NOMO-1 (cell line): Measurements from ENCODE around the gene TYW1.
"Not testable (repeated sequence)": the region's sequence is repeated elsewhere in the genome, so short reads cannot be mapped to it uniquely, and the experiment has no call there.

Experiments used
- DNase-seq, 2 experiments: peaks; one replicate each; lab custom pipeline; 2025; ENCODE audit not compliant: unreplicated experiment in 2 of 2; lab: John Stamatoyannopoulos, UW

The TYW1 gene

DNA sequence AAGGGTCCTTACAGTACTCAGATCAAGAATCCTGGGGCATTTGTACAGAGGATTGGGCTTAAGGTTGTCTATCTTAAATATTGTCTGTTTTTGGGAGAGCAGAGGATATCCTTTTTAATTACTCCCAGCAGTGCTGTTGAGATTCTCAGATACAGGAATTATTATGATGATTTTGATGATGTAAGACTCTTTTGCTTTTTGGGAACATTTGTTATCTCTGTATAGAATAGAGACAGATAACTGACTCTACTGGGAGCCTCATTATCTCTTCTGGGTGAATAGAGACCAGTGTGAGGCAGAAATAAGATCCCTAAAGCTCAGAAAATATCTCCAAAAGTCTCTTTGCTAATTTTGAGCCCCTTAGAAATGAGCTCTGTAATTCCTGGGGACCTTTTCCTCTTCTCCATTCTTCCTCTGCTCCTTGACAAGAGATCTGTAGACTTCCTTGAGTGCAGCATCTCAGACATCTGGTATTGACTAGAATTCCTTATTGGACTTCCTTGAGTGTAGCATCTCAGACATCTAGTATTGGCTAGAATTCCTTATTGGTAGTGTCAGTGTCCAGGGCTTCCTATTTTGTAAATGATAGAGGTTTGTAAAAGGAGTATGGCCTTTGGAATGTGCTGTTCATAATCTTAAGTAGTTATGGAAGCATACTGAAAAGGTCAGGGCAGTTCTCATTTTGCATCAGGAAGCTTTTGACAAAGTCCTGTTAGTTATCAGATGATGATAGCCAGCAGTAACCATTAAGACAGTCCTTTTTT is 118.0 kb downstream of the TYW1 start:
- not testable (repeated sequence) for DNase-seq

DNA sequence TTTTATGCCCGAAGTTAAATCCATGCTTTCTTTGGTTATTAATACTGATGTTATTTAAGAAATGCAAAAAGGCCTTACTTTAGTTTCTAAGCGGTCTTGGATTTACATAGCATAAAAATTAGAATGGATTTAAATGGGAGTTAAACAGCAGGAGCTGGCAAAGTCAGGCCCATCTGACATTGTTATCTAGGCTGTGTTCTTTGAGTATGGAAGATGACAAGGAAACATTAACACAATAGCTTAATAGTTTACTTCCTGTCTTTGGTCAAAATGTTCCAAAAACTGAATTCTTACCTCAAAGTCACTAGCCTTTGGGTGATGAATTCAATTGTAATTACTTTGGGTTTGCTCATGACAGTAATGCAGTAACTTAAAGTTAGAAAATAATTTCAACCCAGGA is 123.9 kb downstream of the TYW1 start:
- DNase-seq: not testable (repeated sequence)

DNA sequence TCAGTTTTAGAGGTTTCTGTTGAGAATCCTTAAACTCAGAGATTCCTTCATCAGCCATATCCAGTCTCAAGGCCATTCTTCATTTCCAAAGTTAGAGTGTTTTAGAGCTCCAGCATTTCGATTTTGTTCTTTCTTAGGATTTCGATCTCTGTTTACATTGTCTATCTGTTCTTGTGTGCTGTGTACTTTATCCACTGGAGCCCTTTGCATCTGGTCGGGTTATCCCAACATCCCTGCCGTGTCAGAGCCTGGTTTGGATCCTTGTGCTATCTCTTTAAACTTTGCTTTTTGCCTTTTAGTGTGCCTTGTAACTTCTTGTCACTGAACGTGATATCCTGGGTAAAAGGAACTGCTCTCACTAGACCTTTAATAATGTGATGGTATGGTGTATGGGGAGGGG is 131.6 kb downstream of the TYW1 start:
- not testable (repeated sequence) for DNase-seq

DNA sequence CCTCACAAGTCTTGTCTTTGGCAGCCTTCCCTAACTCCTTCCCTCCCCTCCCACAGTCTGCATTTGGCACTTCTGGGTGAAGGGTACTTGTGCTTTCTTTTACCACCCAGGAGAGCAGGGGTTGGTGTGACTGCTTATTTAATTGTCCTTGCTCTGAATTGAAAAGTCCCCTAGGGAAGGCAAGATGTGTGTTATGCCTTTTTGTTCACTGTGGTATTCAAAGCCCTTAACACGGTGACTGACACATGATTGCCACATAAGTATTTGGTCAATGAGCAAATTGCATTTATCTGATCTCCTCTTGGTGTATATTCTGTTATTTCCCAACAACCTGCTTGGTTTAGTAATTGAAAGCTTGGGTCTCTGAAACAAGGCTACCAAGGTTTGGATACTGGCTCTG is 134.1 kb downstream of the TYW1 start:
- DNase-seq: not testable (repeated sequence)

DNA sequence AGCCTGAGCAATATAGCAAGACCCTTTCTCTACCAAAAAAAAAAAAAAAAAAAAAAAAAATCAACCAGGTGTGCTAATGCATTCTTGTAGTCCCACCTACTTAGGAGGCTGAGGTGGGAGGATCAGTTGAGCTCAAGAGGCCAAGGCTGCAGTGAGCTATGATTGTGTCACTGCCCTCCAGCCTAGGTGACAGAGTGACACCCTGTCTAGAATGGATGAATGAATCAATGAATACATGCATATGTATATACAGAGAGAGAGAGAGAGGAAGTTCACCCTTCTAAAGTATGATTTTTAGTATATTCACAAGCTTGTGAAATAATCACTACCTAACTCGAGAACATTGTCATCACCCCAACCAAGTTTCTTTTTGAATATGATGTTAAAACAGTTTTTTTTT is 138.3 kb downstream of the TYW1 start:
- not testable (repeated sequence) for DNase-seq

DNA sequence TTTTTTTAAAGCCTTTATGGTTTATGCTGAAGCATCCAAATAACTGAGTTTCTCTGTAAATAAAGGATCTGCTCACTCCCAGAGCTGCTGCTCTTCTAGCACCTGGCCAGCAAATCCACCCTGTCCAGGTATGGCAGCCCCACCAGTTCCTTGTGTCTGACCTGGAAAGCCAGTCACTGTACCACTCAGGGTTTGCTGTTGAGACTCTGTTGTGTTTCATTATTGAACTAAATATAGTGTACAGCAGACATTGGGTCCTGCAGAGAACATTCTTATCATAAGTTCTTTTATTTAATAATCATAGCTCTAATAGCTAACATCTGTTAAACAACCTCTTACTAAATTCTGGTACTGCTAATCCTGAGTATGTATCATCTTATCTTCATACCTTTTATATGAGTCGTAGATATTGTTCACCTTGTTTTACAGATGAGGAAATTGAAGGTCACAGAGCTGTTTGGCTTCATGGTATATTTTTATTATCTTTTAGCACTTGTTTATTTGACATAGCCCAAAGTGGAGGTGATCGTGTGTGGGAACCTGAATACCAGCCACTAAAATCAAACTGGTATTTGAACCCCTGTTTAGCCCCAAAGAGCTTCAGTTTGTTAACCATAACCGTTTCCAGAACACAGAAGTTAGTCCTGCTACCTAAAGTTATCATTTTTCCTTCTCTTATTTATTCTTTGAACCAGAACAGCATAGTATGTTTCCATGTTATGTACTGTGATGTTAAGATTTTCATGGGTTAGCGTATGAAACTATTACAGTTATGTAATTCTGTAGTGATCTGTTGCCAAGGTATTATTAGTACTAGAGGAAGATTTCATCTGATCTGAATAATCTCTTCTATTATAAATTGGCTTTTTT is 139.2 kb downstream of the TYW1 start:
- not testable (repeated sequence) for DNase-seq

DNA sequence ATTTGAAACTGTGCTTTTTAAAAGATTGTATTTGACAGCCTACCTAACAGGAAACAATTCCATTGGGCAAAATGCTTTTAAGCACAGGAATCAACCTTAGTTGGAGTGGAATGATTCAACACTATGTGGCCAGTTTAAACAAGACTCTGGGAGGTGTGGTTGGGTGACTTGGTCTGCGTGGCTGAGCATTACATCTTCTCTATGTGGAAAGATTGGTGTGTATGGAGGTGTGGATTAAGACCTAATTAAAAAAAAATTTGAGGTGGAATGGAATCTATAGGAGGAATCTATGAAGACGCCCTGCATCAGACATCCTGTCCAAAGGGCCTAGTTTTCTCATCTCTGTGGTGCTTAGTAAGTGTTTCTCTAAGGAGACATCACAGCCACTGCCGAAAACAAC is 140.9 kb downstream of the TYW1 start:
- DNase-seq: not testable (repeated sequence)

DNA sequence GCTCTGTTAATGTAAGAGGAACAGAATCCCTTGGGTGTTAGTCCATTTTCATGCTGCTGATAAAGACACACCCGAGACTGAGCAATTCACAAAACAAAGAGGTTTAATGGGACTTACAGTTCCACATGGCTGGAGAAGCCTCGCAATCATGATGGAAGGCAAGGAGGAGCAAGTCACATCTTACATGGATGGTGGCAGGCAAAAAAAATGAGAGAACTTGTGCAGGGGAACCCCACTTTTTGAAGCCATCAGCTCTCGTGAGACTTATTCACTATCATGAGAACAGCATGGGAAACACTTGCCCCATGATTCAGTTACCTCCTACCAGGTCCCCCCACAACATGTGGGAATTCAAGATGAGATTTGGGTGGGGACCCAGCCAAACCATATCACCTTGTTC is 143.2 kb downstream of the TYW1 start:
- not testable (repeated sequence) for DNase-seq

DNA sequence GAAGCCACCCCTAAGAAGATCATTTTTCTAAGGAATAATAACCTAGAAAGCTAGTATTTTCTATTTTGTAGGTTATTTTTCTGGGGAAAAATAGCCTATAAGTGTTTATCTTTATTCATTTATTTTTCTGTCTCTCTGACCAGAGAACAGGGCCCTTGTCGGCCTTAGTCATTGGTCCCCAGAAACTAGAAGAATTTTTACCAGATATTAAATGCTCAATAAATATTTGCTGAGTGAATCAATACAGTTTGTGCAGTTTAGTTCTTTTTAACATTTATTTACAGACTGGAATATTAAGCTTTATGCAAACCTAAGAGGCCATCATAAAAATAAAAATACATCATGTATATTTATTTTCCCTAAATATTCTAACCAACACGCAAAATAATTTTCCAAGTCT is 144.4 kb downstream of the TYW1 start:
- DNase-seq: not testable (repeated sequence)

DNA sequence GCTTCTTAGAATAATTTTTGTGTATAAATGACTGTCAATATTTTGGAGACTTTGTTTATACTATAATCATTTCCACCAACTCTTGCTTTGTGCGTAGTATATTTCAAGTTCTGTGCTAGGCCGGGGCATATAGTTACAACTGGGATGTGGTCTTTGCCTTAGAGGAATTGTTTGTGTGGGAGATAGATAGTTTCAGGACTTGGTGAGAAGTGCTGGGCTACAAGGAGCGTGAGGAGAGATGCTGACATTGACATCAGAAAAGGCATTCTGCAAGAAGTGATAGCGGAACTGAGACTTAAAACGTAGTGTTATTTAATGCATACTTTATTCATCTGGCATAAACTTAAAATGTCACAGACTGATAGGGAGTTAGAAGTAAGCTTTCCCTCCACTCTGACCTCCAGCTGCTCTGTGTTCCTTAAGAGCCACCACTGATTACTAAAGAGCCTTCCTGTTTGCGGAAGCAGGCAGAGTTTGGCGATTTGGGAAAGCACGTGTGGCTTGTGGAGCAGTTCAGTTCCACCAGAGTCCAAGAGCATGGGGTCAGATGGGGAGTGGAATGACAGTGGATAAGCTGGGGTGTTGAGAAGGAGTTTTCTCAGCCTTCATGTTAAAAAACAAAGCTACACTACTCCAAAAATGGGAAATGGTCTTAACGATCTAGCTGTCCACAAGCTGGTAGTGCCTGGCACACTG is 146.6 kb downstream of the TYW1 start:
- not testable (repeated sequence) for DNase-seq

DNA sequence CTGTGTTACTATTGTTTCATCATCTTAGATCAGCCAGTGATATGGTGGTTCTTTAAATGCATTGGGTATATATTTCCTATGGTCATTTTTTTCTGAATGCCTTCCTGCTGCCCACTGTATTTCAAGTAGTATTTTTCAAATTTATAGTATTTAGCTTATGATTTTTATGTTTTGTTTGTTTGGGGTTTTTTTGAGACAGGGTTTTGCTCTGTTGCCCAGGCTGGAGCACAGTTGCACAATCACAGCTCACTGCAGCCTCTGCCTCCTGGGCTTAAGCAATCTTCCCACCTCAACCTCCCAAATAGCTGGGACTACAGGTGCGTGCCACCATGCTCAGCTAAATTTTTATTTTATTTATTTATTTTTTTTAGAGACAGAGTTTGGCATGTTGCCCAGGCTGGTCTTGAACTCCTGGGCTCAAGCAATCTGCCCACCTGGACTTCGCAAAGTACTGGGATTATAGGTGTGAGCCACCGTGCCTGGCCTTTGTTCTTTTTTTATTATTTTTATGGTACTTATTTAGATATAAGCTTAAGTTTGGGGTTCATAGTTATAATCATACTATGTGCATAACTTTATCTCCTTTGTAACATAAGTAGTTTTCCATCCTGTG is 149.1 kb downstream of the TYW1 start:
- not testable (repeated sequence) for DNase-seq

DNA sequence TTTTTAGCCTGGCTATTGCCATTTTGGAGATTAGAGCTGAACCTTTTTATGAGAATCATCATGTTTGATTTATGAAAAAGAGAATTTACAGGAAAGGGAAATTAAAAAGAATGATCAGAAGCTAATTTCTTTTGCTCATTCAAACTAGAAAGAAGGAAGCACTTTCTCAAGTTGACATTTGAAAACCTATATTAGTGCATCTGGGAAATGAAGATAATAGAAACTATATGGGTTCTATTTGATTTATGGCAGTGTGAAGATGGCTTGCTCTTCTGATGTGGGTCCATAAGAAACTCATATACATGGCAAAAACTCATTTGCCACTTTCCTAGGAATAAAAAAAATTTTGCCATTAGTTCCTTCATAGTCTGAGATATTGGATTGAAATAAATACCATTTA is 152.5 kb downstream of the TYW1 start:
- DNase-seq: not testable (repeated sequence)

DNA sequence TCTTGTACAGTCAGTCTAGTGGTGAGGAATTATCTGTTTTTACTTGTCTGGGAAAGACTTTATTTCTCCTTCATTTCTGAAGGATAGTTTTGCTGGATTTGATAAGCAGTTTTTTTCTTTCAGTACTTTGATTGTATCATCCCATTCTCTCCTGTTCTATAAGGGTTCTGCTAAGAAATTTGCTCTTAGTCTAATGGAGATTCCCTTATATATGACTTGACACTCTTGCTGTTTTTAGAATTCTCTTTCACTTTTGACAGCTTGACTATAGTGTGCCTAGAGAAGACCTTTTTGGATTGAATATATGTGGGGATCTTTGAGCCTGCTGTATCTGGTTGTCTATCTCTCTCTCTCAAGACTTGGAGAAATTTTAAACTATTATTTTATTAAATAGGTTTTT is 157.7 kb downstream of the TYW1 start:
- not testable (repeated sequence) for DNase-seq

DNA sequence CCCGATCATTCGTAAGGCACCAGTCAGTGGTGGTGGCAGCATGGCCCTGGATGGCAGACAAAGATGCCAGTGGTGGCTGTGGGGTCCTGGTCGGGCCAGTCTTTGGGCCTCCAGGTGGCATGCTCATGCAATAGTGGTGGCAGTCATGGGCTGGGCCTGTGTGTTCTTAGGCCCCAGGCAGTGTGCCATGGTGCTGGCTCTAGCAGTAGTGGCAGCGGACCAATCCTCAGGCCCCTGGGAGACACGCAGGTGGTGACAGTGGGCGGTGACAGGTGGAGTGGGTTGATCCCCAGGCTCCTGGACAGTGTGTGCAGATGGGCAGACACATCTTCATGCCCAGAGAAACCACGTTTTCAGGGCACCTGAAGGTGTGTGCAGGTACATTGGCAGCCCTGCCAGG is 159.4 kb downstream of the TYW1 start:
- DNase-seq: not testable (repeated sequence)

DNA sequence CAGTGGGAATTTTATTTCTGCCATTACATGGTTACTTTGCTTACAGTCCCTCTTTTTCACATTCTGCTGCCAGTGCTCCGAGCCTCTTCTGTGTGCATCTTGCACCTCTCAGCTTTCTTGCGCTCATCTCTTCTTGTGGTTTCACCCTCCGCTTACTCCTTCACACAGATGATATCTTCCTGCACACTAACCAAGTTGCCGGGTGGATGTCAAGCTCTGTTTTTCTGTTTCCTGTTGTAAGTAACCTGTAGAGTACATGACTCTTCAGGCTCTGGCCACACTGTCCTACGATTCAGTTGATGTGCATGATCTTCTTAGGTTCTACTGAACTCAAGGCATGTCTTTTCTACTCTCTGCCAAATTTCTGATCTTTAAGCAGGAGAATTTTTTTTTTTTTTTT is 166.7 kb downstream of the TYW1 start:
- not testable (repeated sequence) for DNase-seq

DNA sequence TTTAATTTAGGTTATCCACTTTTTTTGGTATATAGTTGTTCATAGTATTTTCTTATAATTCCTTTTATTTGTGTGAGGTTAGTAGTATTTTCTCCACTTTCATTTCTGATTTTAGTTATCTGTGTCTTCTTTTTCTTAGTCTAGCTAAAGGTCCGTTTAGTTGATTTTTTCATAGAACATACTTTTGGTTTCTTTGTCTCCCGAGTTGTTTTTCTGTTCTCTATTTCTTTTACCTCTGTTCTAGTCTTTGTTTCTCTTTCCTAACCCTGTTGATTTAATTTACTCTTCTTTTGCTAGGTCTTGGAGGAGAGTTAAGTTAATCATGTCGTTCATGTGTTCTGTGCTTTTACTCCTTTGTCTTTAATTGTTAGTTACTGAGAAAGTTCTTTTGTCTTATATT is 174.5 kb downstream of the TYW1 start:
- DNase-seq: not testable (repeated sequence)

DNA sequence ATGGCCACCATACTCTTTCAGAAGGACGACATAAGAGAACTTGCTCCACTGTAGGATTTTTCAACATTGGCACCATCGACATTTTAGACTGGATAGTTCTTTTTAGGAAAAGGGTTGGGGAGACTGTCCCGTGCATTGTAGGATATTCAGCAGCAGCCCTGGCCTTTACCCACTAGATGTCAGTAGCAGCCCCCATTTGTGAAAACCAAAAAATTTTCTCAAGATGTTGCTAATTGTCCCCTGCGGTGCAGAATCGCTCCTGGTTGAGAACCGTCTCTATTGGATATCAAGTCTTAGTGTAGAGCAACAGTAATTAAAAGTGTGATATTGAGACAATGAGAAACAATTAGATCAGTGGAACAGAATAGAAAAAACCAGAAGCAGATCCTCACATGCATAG is 180.1 kb downstream of the TYW1 start:
- DNase-seq: not testable (repeated sequence)

DNA sequence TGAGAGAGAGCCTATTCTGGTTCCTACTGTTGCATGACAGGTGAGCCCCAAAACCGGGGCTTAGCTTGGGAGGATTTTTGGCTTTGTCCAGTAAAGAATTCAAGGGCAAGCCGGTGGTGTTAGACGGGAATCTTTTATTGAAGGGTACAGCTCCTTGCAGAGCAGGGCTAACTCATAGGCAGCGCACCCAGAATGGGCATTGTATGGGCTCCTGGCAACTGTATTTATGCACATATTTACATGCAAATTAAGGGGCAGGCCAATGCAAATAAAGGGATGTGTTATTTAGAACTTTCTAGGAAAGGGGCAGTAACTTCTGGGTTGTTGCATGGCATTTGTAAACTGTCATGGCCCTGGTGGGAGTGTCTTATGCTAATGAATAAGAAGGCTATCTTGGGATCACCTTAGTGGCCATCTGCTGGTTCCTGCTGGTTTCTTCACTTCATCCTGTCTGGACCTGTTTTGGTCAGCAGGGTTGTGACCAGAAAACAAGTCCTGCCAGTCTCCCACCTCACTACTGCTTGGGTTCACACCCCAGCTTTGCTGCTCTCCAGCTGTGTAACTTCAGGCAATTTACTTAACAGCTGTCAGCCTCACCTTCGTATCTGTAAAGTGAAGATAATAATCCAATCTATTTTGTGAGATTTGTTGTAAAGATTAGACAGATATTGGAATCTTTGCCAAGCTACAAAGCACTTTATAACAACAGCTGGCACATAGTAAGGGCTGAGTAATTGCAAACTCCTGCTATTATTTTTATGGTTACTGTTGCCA is 182.5 kb downstream of the TYW1 start:
- DNase-seq: not testable (repeated sequence)

DNA sequence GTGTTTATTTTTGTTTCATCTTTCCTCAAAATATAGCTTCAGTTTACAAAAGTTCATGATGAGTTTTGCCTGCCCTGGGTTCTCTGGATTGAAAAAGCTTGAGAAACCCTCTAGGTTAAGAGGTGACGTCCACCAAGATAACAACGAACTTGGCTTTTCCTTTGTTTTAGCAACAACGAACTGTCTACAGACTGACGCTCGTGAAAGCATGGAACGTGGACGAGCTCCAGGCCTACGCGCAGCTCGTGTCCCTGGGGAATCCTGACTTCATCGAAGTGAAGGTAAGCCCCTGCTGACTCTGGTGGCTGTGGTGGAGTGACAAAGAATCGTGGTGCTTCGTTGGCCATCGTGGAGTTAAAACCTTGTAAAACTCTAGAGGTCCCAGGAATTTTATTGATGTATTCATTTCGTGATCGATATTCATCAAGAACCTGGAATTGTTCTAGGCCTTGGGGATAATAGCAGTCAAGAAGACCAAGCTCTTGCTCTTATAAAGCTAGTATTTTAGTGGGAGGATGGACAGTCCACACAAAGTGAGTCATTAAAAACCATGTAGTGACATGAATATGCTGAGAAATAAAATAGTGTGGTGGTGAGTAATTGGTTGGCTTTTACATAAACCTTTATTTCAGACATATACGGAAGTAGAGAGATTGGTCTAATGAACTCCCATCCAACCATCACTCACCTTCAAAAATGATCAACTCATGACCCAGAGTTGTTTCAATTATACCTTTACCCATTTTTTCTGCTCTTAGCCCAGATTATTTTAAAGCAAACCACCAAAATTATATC is 186.5 kb downstream of the TYW1 start:
- not testable (repeated sequence) for DNase-seq
